LNCAP (cell line): ENCODE data around the gene FBXL16.

Source experiments
- TF ChIP-seq, protein P1 (sequence below): fragments of 450-650 bp; IDR thresholded peaks from 2 replicates; pipeline ENCODE4 v1.5.1; 2017; ENCODE audit warnings: mild to moderate bottlenecking

Gene FBXL16

GRCh38 chr16:698911-699671 lies 6.5 kb downstream of the FBXL16 start:
- TF ChIP-seq, protein P1, sequence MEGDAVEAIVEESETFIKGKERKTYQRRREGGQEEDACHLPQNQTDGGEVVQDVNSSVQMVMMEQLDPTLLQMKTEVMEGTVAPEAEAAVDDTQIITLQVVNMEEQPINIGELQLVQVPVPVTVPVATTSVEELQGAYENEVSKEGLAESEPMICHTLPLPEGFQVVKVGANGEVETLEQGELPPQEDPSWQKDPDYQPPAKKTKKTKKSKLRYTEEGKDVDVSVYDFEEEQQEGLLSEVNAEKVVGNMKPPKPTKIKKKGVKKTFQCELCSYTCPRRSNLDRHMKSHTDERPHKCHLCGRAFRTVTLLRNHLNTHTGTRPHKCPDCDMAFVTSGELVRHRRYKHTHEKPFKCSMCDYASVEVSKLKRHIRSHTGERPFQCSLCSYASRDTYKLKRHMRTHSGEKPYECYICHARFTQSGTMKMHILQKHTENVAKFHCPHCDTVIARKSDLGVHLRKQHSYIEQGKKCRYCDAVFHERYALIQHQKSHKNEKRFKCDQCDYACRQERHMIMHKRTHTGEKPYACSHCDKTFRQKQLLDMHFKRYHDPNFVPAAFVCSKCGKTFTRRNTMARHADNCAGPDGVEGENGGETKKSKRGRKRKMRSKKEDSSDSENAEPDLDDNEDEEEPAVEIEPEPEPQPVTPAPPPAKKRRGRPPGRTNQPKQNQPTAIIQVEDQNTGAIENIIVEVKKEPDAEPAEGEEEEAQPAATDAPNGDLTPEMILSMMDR, result no peak

DNA sequence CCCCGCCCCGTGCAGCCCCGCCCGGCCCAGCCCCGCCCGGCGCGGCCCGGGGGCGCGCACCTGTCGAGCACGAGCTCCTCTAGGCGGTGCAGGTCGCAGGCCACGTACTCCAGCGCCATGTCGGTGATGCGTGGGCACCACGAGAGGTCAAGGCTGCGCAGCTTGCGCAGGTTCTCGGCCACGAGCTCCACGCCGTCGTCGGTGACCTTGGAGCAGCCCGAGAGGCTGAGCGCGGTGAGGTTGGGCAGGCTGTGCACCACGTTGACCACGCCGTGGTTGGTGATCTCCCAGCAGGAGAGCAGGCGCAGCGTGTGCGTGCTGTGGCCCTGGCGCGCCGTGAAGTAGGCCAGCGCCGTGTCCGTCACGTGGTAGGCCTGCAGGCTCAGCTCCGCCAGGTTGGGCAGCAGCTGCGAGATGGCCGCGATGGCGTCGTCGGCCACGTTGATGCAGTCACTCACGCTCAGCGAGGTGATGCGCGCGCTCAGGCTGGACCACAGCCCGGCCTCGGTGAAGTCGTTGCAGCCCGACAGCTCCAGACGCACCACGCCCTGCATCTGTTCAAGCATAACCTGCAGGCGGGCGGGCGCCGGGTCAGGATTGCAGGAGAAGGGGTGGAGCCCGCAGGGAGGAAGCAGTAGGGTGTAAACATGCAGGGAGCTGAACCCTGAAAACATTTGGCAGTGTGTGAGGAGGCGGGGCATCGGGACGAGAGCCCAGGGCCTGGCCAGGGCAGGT lies 10.1 kb downstream of the FBXL16 start:
- TF ChIP-seq, protein P1, result no peak

GRCh38 chr16:694863-695354 lies 10.7 kb downstream of the FBXL16 start:
- TF ChIP-seq, protein P1, result no peak

DNA sequence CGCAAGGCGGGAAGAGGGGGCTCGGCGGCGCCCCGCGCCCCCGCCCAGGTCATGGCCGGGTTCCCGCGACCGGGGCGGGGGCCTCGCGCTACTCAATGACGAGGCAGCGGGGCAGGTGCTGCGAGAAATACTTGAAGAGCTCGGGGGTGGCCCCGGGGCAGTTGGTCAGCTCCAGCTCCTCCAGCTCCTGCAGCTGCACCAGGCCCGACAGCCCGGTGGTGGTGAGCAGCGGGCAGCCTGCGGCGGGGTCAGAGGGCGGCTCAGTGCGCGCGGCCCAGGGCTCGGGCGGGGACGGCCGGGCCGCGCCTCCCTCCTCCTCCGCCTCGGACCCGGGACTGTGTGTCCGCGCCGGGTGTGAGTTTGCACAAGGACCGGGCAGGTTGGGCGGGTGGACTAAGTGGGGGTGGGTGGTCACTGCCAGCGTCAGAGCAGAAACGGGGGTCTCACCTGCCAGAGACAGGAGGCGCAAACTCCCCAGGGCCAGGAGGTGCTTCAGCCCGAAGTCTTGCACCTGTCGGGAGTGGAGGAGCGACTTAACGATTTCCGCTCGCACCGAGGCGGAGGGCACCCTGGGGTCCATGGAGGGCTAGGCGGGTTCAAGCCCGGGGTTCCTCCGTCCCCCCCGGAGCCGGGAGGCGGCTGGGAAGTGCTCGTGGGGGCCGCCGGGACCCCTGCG lies 11.3 kb downstream of the FBXL16 start:
- TF ChIP-seq, protein P1, result no peak

- TF ChIP-seq, protein P1, result no peak
Measured at GRCh38 chr16:693766-694165, 11.8 kb downstream of the FBXL16 start.

- TF ChIP-seq, protein P1, result no peak
Measured at GRCh38 chr16:693364-693763, 12.2 kb downstream of the FBXL16 start.

DNA sequence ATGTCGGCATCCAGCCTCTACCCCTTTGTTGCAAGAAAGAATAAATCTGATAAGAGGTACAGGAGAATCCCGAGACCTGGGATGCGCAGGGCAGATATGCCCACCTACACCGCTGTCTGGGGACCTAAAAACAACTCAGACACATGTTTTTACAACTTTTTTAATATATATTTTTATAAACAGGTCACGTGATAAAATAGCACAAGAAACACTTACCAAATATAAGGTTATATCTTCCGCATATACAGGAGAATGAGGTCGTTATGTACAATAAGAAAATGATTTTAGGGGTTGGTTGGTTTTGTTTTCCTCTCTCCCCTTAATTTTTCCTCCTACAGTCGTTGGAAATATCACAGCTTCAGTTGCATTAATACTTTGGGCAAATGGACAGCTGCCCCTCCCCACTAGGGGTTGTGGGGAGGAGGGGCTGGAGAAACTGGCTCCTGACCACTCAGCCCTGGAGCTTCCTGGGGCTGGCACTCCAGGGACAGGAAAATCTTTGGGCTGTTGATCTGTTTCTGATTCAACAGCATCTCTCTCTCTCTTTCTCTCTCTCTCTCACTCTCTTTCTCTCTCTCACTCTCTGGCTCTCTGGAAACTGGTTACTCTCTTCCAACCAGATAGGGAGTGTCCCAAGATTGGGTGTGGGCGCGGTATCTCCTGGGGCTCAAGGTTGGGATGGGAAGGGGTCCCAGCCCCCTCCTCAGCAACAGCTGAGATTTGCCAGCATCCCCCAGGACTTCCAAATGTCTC lies 13.1 kb downstream of the FBXL16 start:
- TF ChIP-seq, protein P1, result no peak
